ENCODE measurements around the gene SPEN.

SPEN gene

DNA sequence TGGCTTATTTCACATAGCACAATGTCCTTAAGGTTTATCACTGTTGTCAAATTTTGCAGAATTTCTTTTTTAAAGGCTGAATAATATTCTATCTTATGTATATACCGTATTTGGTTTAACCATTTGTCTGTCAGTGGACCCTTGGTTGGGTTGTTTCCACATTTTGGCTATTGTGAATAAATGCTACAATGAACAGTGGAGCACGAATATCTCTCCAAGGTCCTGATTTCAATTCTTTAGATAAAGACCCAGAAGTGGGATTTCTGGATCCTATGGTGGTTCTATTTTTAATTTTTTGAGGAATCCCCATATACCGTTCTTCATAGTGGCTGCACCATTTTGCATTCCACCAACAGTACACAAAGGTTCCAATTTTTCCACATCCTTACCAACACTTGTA, 134.2 kb downstream of the SPEN start:
- TF ChIP-seq, protein P1, sequence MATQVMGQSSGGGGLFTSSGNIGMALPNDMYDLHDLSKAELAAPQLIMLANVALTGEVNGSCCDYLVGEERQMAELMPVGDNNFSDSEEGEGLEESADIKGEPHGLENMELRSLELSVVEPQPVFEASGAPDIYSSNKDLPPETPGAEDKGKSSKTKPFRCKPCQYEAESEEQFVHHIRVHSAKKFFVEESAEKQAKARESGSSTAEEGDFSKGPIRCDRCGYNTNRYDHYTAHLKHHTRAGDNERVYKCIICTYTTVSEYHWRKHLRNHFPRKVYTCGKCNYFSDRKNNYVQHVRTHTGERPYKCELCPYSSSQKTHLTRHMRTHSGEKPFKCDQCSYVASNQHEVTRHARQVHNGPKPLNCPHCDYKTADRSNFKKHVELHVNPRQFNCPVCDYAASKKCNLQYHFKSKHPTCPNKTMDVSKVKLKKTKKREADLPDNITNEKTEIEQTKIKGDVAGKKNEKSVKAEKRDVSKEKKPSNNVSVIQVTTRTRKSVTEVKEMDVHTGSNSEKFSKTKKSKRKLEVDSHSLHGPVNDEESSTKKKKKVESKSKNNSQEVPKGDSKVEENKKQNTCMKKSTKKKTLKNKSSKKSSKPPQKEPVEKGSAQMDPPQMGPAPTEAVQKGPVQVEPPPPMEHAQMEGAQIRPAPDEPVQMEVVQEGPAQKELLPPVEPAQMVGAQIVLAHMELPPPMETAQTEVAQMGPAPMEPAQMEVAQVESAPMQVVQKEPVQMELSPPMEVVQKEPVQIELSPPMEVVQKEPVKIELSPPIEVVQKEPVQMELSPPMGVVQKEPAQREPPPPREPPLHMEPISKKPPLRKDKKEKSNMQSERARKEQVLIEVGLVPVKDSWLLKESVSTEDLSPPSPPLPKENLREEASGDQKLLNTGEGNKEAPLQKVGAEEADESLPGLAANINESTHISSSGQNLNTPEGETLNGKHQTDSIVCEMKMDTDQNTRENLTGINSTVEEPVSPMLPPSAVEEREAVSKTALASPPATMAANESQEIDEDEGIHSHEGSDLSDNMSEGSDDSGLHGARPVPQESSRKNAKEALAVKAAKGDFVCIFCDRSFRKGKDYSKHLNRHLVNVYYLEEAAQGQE (IDR thresholded peaks at IDR 0.05; ENCODE audit: insufficient read depth in 1 of 2, low read depth in 2 of 2, low read length in 2 of 2): no peak
- TF ChIP-seq FOXP2 (optimal IDR thresholded peaks at IDR 0.05; ENCODE audit: borderline replicate concordance, extremely low read depth, extremely low read length, insufficient read depth) (no peak), SIN3A (IDR thresholded peaks at IDR 0.05; ENCODE audit: borderline replicate concordance, insufficient read depth, low read length) (no peak), TAF1 (IDR thresholded peaks at IDR 0.05; ENCODE audit: borderline replicate concordance, insufficient read depth, low read length) (no peak), POLR2AphosphoS5 (IDR thresholded peaks at IDR 0.05; ENCODE audit: low read depth, low read length) (no peak)

DNA sequence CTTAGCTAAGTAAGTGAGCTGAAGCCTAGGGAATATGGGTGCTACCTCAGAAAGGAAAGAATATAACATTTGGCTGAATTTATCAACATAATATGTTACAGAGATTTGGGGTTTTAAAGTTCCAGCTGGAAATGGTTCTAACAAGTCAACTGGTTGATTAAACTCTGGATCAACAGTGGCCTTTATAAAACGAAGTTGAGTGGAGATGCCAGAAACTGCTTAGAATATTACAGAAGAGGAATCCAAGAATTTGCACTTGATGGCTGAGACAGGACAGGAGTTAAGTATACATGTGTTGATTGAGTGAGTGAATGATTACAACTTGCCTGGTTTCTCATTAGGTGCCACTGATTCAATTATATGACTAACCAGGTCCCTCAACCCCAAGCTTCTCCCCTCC, 135.8 kb downstream of the SPEN start:
- no peak for TF ChIP-seq TAF1 (IDR thresholded peaks at IDR 0.05; ENCODE audit: borderline replicate concordance, insufficient read depth, low read length)
- TF ChIP-seq POLR2AphosphoS5 (IDR thresholded peaks at IDR 0.05; ENCODE audit: low read depth, low read length): no peak
- TF ChIP-seq SIN3A (IDR thresholded peaks at IDR 0.05; ENCODE audit: borderline replicate concordance, insufficient read depth, low read length): no peak
- no peak for TF ChIP-seq FOXP2 (optimal IDR thresholded peaks at IDR 0.05; ENCODE audit: borderline replicate concordance, extremely low read depth, extremely low read length, insufficient read depth)
- TF ChIP-seq, protein P1 (IDR thresholded peaks at IDR 0.05; ENCODE audit: insufficient read depth in 1 of 2, low read depth in 2 of 2, low read length in 2 of 2): no peak

DNA sequence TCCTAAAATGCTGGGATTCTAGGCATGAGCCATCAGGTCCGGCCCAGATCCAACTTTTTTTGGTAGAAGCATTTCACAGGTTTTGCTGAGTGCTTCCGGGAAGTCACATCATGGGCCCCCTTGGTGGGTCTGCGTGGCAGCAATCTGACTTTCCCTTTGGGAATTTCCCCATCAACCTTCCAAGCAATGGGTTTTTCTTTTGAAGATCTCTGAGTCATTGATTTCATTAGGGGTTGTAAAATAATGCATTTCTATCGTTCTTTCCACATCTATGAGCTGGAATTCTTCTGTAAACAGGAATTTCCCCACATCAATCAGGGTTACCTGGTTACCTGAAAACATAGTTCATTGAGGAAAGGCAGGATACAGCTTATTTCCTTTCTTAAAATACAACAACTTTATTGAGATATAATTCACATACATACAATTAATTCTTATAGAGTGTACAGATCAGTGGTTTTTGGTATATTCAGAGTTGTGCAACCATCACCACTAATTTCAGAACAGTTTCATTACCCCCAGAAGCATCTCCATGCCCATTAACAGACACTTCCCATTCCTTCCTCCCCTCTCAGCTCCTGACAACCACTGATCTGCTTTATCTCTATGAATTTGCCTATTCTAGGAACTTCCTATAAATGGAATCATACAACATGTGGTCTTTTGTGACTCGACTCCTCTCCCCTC, 138.2 kb downstream of the SPEN start:
- TF ChIP-seq POLR2AphosphoS5 (IDR thresholded peaks at IDR 0.05; ENCODE audit: low read depth, low read length) (no peak), TAF1 (IDR thresholded peaks at IDR 0.05; ENCODE audit: borderline replicate concordance, insufficient read depth, low read length) (no peak), FOXP2 (optimal IDR thresholded peaks at IDR 0.05; ENCODE audit: borderline replicate concordance, extremely low read depth, extremely low read length, insufficient read depth) (no peak), SIN3A (IDR thresholded peaks at IDR 0.05; ENCODE audit: borderline replicate concordance, insufficient read depth, low read length) (no peak)
- TF ChIP-seq, protein P1 (IDR thresholded peaks at IDR 0.05; ENCODE audit: insufficient read depth in 1 of 2, low read depth in 2 of 2, low read length in 2 of 2): no peak

DNA sequence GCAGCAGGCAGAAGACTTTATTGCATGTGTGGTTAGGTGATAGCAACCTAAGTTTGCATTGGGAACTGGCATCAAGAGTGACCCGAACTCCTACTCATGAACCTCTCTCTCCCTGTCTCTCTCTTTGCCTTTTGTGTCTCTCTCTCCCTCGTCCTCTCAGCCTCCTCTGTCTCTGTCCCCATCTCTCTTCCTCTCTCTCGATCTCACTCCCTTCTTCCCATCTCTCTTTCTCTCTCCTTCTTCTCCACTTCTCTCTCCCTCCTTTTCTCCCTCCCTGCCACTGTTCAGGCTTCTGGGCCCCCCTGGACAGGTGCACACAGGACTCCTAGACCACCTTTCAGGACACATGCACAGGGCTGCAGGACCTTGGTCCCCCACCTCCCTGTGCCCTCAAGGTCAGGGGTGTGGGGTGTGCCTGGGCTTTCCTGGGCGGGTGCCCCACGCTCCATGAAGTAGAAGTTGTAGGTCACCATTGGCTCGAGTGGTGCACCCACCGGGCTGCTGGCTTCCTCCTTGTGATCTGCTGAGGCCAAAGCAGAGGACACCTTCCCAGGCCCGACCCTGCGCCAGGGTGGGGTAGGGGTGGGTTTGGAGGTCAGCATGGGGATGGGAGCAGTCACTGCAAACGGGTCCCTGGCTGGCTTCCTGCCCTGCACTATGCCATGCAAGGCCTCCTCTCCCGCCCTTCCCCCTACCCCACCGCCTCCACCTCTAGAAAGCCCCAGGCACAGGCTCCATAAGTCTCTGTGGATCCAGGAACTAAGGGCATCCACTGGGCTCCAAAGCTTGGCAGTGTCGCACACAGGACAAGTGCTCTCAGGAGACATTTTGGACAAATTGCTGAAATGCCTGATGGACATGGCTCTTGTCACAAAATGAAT, 141.6 kb downstream of the SPEN start:
- TF ChIP-seq POLR2AphosphoS5 (IDR thresholded peaks at IDR 0.05; ENCODE audit: low read depth, low read length) (no peak), FOXP2 (optimal IDR thresholded peaks at IDR 0.05; ENCODE audit: borderline replicate concordance, extremely low read depth, extremely low read length, insufficient read depth) (no peak), SIN3A (IDR thresholded peaks at IDR 0.05; ENCODE audit: borderline replicate concordance, insufficient read depth, low read length) (no peak), TAF1 (IDR thresholded peaks at IDR 0.05; ENCODE audit: borderline replicate concordance, insufficient read depth, low read length) (no peak)
- TF ChIP-seq, protein P1 (IDR thresholded peaks at IDR 0.05; ENCODE audit: insufficient read depth in 1 of 2, low read depth in 2 of 2, low read length in 2 of 2): no peak

All from PFSK-1 (cell line).